ENCODE measurements around the gene CHRM4. TPM values are rescaled to one million over a fixed set of nuclear protein-coding genes. Genes with fewer than 3 reads are reported as not detected.
"Not testable (repeated sequence)": the region's sequence is repeated elsewhere in the genome, so short reads cannot be mapped to it uniquely, and the experiment has no call there.

The CHRM4 gene
- total RNA-seq, 1 donor from 2014 or later, result not detected

DNA sequence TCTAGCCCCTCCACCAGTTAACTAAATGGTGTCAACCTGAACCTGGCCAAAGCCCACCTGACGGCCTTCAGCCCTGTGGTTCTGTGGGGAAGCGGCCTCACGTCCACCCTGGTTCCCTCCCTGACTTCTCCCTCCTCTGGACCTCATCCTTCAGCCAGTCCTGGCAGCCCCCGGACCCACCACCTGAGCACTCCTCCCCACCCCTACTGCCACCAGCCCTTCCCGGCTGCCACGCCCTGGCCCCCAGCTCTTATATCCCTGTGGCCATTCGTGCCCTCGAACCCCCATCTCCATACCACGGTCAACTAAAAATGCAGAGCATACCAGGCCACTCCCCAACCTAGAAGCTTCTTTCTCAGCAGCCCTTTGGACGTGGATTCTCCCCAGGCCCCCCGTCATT, 14.3 kb downstream of the CHRM4 start:
- intact Hi-C loops (cut with DNase I), result no loop called here
- peaks cover 50% of the 10 kb centered on the region for H3K36me3 ChIP-seq
- DNase-seq (no peak), ATAC-seq (no peak)
- H3K4me1 ChIP-seq, result peaks cover 6% of the 10 kb centered on the region
- TF ChIP-seq, protein P1, sequence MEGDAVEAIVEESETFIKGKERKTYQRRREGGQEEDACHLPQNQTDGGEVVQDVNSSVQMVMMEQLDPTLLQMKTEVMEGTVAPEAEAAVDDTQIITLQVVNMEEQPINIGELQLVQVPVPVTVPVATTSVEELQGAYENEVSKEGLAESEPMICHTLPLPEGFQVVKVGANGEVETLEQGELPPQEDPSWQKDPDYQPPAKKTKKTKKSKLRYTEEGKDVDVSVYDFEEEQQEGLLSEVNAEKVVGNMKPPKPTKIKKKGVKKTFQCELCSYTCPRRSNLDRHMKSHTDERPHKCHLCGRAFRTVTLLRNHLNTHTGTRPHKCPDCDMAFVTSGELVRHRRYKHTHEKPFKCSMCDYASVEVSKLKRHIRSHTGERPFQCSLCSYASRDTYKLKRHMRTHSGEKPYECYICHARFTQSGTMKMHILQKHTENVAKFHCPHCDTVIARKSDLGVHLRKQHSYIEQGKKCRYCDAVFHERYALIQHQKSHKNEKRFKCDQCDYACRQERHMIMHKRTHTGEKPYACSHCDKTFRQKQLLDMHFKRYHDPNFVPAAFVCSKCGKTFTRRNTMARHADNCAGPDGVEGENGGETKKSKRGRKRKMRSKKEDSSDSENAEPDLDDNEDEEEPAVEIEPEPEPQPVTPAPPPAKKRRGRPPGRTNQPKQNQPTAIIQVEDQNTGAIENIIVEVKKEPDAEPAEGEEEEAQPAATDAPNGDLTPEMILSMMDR (IDR thresholded peaks at IDR 0.05), result no peak
- no peak overlapping the region for H3K27ac ChIP-seq
- H3K9me3 ChIP-seq, result no peaks in the 10 kb centered on the region
- no peak overlapping the region for H3K4me3 ChIP-seq
- no peaks in the 10 kb centered on the region for H3K27me3 ChIP-seq (ENCODE audit: low read depth)

DNA sequence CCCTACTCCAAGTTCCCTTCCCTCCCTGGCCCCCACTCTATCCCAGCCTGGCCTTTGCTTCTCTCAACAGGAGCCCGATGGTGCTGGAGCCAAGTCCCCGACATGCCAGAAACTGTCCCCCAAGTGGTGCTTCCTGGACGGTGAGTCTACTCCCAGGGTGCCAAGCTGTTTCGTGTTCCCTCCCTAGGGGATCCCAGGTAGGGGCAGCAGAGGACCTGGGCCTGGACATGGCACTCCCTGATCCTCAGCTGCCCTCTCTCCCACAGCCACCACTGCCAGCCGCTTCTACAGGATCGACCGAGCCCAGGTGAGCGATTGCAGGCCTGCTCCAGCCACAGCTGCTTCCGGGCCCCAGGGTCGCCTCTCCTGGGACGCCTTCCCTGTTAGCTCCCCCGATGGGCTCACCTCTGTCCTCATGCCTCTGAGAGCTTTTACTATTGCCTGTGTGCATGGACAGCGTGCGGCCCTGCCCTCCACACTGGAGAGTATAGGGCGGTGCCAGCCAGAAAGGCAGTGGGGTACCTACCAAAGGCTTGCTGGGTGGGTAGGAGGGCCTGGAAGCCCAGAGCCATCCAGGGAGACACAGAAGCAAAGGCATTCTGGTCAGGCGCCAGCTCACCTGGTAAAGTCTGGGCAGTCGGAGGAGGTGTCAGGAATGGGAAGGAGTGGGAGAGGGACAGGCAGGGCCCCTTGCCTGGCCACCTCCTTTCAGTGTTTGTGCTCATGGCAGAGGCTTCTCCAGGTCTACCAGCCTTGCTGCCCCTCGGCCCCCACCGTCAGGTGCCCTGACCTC, 15.1 kb downstream of the CHRM4 start:
- TF ChIP-seq, protein P1 (IDR thresholded peaks at IDR 0.05), result no peak
- Histone ChIP-seq H3K27ac (no peak overlapping the region), H3K27me3 (ENCODE audit: low read depth) (no peaks in the 10 kb centered on the region), H3K36me3 (peaks cover 58% of the 10 kb centered on the region), H3K4me1 (no peaks in the 10 kb centered on the region), H3K9me3 (no peaks in the 10 kb centered on the region), H3K4me3 (no peak overlapping the region)
- intact Hi-C loops (cut with DNase I), result no loop called here
- DNase-seq (no peak), ATAC-seq (no peak)

DNA sequence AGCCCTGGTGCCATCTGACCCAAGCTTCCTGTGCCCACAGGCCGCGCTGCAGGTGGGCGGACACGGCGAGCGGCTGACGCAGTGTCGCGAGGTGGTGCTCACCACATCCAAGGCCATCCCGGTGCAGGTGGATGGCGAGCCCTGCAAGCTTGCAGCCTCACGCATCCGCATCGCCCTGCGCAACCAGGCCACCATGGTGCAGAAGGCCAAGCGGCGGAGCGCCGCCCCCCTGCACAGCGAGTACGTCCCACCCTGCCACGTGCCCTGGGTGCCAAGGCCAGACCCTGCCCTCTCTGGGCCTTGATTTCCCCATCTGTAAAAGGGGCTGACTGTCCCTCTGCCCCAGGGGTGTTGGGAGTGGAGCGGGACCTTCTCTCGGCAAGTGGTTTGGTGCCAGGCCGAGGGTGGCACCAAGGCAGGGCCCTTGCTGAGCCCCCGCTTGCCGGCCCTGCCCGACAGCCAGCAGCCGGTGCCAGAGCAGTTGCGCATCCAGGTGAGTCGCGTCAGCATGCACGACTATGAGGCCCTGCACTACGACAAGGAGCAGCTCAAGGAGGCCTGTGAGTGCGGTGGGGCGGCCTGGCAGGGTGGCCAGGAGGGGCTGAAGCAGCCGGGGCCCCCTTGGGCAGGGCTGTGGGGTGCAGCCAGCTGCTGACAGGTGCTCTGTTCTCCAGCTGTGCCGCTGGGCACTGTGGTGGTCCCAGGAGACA, 16.0 kb downstream of the CHRM4 start:
- TF ChIP-seq, protein P1 (IDR thresholded peaks at IDR 0.05), result no peak
- H3K4me1 ChIP-seq, result no peaks in the 10 kb centered on the region
- ATAC-seq (no peak), DNase-seq (no peak)
- no peak overlapping the region for H3K4me3 ChIP-seq
- H3K27ac ChIP-seq, result no peak overlapping the region
- H3K9me3 ChIP-seq, result no peaks in the 10 kb centered on the region
- H3K27me3 ChIP-seq (ENCODE audit: low read depth), result no peaks in the 10 kb centered on the region
- H3K36me3 ChIP-seq, result peaks cover 66% of the 10 kb centered on the region
- intact Hi-C loops (cut with DNase I), result no loop called here

DNA sequence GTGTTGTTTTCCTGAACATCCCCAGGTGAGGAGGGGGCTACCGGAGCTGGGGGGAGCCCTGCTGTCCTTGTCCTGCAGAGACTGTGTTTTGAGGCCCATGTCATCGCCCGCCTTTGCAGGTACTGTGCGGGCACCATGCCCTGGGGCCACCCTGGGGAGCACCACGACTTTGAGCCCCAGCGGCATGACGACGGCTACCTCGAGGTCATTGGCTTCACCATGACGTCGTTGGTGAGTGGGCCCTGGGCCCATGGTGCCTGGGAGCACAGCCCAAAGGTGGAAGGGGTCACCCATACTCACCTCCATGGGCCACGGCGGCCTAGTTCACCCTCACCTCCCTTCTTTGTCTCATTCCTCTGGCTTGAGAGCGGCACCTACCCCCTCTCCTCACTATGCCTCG, 16.8 kb downstream of the CHRM4 start:
- TF ChIP-seq, protein P1 (IDR thresholded peaks at IDR 0.05), result no peak

DNA sequence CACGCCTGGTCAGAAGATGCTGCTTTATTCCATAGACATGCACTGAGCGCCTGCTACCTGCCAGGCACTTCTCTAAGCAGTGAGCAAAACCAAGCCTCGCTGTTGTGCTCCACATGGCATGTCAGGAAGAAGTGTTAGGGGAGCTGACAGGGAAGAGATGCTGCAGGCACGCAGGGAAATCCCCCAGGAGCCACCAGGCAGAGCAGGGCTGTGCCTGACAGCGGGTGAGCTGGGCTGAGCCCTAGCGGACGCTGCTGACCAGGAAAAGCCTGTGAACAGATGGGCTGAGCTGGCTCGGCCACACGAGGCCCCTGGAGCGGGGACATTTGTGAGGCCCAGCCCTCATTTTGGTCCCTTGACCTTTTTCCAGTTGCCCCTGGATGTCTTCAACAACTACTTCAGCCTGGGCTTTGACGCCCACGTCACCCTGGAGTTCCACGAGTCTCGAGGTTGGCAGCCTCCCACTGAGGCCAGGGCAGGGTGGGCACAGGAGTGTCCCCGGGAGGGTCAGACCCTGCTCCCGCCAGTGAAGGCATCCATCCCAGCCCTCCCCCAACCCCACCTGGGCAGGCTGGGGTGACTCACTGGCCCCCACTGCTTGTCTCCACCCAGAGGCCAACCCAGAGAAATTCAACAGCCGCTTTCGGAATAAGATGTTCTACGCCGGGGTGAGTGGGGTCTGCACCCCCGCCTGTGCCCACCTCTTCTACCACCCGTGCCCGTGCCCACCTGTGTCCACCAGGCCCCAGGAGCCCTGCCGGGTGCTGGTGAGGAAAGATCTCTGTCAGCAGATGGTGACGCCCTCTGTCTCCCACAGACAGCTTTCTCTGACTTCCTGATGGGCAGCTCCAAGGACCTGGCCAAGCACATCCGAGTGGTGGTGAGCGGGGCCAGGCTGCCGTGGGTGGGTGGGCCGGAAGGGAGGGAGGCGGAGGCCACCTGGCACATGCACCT, 17.5 kb downstream of the CHRM4 start:
- Histone ChIP-seq H3K4me1 (no peaks in the 10 kb centered on the region), H3K36me3 (peaks cover 79% of the 10 kb centered on the region), H3K27me3 (ENCODE audit: low read depth) (no peaks in the 10 kb centered on the region), H3K4me3 (no peak overlapping the region), H3K9me3 (no peaks in the 10 kb centered on the region), H3K27ac (no peak overlapping the region)
- TF ChIP-seq, protein P1 (IDR thresholded peaks at IDR 0.05), result no peak
- no peak for DNase-seq
- ATAC-seq, result no peak
- intact Hi-C loops (cut with DNase I), result no loop called here

More for the DNA sequence above, 16.8 kb downstream of the CHRM4 start:
- no peaks in the 10 kb centered on the region for H3K27me3 ChIP-seq (ENCODE audit: low read depth)
- intact Hi-C loops (cut with DNase I), result no loop called here
- DNase-seq (no peak), ATAC-seq (no peak)
- no peaks in the 10 kb centered on the region for H3K4me1 ChIP-seq
- H3K4me3 ChIP-seq, result no peak overlapping the region
- peaks cover 73% of the 10 kb centered on the region for H3K36me3 ChIP-seq
- no peaks in the 10 kb centered on the region for H3K9me3 ChIP-seq
- no peak overlapping the region for H3K27ac ChIP-seq

DNA sequence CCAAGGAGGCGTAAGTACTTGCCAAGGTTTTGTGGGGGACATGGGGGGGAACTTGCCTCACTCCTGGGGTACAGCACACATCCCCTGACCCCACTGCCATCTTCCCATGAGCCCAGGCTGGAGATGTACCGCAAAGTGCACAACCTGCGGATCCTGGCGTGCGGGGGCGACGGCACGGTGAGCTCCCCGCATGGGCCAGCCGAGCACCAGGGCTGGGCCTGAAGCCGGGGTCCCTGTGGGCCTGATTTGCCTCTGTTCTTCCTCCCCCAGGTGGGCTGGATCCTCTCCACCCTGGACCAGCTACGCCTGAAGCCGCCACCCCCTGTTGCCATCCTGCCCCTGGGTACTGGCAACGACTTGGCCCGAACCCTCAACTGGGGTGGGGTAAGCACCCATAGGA, 19.1 kb downstream of the CHRM4 start:
- H3K27me3 ChIP-seq (ENCODE audit: low read depth); H3K27ac ChIP-seq; DNase-seq; H3K9me3 ChIP-seq; H3K4me3 ChIP-seq; H3K4me1 ChIP-seq; intact Hi-C loops (cut with DNase I); ATAC-seq: not testable (repeated sequence)
- H3K36me3 ChIP-seq, result peaks cover 94% of the 10 kb centered on the region

All from lower lobe of right lung (tissue), 2 donors.